HG02885 (cell line): ENCODE measurements around the gene SFXN4.

ENCODE experiments used
- ATAC-seq: cut with Tn5 transposase; IDR thresholded peaks from one replicate; pipeline ENCODE4 v1.9.1; 2021; ENCODE audit warnings: mild to moderate bottlenecking; ENCODE audit not compliant: unreplicated experiment, poor library complexity

Gene SFXN4, protein sequence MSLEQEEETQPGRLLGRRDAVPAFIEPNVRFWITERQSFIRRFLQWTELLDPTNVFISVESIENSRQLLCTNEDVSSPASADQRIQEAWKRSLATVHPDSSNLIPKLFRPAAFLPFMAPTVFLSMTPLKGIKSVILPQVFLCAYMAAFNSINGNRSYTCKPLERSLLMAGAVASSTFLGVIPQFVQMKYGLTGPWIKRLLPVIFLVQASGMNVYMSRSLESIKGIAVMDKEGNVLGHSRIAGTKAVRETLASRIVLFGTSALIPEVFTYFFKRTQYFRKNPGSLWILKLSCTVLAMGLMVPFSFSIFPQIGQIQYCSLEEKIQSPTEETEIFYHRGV

DNA sequence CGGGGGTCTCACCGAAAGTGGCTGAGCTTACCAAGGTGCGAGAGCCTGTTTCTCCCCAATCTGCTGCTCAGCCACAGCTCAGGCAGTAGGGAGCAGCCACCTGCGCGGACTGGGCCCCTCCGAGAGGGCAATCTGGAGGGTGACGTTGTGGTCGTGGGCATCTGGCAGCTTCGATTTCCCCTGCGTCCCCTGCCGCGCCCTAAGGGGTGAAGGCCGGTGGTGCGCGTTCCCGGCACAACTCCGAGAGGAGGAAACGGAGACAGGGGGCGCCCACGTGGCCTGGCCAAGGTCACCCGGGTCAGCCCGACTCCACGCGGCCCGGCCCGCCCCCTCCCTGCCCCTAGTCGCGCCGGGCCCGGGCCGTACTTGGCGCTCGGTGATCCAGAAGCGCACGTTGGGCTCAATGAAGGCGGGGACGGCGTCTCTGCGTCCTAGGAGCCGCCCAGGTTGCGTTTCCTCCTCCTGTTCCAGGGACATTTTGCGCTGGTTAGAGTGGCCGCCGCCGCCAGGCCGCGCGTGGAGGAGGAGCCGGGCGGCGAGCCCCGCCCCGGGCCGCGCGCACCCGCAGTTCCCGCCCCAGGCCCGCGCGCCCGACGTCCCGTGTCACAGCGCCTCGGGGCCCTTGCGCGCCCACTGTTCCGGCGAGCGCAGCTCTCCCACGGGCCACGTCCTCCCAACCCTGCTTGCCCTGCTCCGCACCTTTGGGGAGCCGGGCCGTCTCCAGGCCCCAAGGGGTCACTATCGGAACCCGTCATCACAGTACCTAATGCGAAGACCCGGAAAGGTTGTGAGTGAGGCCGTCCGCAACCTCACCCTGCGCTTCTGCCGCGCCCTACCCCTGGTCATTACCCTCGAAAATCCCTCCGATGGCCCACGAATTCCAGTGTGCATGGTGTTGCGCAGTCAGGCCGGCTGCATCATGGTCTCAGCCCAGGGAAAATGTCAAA is at the start of gene SFXN4:
Gene SFXN4, minus strand, starts transcription at position 544 of the 947 bp plus-strand sequence. Its CDS starts 67 bp downstream, at position 477.
- ATAC-seq, result peak; percentile 88

DNA sequence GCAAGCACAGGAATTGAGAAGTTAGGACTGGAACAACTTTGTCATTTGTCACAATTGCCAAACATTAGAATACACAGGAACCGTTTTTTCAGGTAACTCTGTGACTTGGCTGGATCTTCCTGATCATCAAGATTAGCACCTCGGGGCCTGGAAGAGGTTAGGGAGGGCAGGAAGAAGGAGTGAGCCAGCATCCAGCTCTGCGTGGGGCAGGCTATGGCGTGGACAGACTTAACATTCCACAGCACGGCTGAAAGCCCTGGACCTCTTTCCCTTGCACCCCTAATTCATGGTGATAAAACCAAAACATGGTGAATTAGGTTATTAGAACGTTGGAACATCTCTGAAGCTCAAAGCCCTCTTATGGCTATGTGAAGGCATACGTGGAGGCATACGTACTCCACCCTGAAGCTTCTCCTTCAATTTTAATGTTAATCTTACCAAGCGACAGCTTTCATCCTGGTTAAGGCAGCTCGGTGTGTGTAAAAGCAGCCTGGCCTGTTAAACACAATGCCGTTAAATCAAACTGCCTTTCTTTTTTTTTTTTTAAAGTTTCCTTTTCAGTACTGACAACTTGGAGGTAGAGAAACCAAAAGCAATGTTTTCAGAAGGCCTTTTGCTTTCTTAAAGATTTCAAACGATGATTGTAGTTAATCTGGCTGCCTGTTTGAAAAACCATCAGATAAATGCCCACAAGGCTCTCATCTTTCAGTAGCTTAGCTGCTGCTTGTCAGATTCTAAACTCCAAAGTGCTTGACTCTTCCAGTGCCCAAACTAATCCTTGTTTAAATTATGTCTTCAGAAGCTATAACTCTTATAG is 46.3 kb upstream of the SFXN4 start:
- ATAC-seq, result no peak

DNA sequence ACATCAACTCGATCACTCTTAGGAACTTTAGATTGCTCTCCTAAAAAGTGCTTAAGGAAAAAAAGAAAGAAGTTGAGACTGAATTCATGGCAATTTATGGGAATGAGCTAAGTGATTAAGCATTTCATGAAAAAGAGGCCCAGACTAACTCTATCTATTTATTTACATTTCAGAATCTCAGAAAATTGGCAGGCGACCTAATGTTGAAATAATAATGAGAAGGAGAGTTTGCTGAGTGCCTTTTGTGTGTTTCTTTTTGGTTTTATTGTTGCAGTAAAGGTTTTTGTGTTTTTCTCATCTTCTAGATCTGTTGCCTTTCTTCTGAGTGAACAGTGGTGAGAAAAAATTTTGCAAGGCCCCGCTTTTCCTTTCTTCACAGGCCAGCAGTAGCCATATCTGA is 45.7 kb upstream of the SFXN4 start:
- no peak for ATAC-seq

DNA sequence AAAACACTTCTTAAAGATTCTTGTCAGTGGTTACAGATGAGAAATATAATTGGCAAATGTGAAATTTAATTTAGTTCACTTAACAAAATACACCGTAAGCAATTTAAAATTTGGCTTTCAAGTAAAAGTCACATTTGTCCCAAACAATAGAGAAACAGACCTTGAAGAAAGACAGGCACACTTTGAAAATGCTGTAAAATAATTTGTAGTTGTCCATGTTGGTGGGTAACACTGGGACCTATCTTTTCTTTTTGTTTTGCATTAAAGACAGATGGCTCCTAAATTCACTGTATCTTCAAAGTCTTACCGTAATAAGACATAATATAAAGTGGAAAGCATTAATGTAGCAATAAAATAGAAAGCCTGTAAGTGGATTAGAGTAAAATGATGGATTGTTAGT is 45.1 kb upstream of the SFXN4 start:
- no peak for ATAC-seq

DNA sequence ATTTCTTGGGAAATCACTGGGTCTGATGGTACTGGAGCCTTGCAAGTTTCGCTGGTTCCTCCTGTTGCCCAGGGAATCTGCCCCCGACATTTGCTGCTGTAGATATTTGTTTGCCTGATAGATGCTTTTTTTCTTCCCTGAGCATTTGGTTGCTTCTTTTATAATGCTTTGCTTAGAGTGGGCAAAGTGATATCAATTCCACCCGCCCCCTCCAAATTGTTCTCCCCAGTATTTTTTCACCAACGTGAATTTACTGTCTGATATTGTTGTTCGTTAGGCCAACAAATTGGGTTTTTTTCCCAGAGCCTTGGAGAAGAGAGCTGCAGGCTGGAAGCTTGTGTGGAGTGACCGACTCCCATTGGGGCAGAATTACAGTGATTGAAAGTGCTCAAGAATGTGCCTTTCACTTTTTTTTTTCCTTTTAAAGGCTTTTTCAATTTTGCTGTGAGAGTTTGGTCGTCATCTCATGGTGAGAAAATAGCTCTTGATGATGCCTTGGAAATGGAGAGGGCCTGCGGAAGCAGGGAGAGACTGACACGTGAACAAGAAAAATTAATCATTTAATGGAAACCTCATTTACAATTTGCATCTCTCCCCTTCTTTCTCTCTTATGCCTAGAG is 44.3 kb upstream of the SFXN4 start:
- no peak for ATAC-seq

DNA sequence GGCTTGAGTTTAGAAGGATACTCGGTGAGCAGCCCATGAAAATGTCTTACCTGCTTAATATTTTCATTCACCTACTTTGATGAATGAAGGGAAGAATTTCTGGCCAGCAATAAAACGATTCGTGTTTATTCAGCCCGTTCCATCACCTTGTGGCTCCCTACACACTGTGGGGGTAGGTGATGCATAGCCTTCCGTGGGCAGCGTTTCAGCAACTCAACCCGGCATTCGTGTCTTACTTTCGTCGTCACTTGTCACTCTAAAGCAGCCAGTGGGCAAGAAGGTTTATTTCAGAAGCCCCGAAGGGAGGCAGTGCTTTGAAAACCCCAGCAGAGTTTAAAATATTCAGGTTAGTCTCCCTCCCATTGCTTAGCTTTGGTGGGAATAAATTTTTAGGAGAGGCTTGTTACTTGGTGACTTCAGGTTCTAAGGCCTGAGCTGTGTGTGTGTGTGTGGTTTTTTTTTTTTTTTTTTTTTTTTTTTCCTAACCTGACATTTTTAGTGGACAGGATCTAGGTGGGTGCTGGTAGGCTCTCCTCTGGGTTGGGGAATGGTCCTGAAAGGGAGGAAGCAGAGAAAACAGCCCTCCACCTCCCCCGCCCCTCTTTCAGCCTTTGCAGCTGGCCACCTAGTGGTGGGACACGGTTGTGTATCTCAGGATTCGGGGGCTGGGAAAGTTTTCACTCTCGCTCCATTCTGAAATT is 43.7 kb upstream of the SFXN4 start:
- no peak for ATAC-seq

DNA sequence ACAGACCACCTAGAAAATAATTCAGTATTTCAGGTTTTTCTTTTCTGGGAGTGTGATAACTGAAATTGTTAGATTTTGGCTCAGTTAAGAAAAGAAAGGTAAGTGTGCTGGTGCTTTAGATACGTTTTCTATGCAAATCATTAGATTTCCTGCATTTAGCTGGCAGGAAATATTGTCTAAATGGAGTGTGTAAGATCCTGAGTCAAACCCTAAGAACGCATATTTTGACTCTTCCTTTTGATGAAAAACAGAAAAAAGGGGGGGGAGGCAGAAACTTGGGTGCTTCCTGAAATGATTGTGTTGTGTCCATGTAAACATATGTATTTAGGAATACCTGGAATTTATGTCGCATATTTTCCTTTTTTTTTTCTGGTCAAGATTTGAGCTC is 43.0 kb upstream of the SFXN4 start:
- no peak for ATAC-seq

DNA sequence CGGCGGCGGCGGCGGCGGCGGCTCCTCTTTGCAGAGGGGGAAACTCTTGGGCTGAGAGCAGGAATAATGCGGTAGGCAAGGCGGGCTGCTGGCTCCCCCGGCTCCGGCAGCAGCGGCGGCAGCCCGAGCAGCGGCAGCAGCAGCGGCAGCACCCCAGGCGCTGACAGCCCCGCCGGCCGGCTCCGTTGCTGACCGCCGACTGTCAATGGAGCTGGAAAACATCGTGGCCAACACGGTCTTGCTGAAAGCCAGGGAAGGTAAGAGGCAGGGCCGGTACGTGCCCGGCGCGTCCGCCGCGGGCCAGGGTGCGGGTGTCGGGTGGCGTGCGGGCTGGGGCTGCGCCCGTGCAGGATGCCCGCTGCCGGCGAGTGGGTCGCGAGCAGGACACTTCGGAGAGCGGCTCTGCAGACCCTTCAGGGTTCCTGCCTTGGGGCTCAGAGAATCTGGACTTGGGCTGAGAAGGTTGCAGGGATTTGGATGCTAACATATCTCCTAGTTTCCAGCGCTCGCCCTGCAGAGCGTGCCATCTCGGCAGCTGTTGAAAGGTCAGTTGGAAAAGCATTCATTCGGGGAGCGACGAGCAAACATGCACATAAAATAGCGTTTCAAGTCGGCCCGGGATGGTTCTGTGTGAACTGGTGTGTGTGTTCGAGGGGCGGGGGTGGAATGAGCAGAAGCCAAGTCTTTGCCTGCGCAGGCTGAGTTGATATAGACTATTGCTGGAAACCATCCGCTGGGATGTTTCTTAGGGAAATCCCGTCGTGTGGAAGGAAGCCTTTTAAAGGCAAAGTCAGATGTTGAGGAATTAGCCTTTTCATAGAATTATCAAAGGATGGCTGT is 42.4 kb upstream of the SFXN4 start:
- peak; percentile 6 for ATAC-seq

DNA sequence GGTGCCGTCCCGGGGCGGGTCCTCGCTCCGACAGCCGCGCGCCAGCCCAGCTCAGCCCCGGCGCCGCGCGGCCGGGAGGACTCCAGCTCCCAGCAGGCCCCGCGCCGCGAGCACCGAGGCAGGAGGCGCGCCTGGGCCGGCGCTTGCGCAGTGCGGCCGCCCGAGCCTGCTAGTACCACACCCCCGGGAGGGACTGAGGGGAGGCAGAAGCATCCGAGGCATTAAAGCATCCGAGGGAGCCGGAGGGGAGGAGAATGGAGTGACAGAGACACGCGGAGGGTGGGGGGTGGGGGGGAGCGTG is 41.8 kb upstream of the SFXN4 start, which contains the start of gene GRK5:
Gene GRK5, plus strand, starts transcription at position 206 of the 301 bp plus-strand sequence. CDS start 347 bp downstream, outside the sequence.
- peak; percentile 83 for ATAC-seq

DNA sequence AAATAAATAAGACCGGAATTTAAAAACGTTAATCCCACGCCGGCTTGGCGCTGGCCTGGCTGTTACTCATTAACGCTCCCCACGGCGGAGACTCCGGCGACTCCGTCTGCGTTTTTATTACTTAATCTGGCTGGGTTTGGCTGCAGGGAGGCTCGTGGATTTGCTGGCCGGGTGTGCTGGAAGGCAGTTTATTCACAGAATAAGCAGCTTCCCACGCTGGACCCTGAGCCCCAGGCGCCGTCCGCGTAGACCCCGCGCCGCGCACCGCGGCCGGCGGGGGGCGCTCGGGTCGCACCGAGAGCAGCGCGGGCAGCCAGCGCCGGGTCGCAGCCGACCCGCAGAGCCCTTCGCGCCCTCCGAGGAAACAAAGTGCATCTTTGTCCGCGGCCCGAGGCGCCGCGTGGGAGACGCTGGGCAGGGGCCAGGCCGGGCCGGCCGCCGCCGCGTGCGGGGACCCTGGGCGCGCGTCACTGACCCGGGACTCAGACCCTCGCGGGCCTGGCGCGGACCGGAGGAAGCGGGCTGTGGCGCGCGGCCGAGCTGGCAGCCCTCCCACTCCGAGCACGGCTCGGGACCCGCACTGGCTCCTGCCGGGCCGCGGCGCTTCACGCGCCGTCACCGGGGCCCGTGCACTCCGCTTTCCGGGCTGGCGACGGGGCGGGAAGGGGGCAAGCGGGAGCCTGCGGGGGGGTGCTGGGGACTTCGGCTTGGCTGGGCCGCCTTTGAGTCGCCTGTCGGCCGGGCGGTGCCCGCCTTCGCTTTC is 41.3 kb upstream of the SFXN4 start:
- ATAC-seq, result peak; percentile 63

DNA sequence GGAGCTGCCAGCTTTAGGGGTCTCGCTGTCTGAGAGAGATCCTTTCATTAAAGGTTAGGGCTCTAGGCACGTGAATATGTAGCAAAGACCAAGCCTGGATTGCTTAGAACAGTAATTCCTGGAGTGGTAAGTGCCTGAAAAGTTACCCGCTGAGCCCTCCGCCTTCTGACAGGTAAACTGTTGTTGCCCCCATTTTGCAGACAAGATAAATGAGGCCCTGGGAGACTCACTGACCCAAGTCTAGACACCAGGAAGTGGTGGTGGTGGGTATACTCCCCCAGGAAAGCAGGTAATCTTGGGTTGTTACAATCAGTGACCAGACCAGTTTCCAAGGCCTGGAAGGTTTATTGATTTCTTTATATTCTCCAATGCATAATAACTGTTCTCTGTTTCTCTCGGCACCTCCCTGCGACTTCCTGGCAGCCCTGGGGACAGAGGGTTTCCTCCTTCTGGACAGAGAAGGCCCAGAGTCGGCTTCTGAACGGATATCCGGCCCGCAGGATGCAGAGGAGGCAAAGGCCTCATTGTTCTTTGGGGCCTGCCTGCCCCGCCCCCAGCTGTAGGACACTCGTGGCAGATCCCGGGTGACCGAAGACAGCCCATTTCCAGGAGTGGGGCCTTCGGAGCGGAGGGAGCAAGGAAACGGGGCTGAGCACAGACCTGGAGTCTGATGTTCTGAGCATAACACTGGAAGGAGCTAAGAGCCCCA is 40.5 kb upstream of the SFXN4 start:
- ATAC-seq, result peak; percentile 27

DNA sequence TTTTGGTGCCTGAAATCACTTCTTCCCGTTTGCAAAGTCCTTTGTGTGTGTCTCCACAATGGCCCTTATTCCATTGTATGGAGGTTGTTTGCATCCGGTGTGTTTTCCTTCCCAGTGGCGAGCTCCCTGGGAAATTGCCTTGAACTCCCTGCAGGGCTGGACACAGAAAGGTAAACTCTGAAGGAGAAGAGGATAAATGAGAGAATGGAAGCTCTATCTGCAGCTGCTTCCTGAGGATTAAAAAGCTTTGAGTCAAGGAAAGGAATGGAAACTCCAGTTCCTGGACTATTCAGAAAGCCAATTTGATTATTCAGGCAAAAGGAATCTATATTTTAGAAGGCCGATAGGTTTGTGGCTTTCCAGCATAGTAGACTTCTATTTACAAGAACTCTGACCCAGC is 37.5 kb upstream of the SFXN4 start:
- ATAC-seq, result no peak

DNA sequence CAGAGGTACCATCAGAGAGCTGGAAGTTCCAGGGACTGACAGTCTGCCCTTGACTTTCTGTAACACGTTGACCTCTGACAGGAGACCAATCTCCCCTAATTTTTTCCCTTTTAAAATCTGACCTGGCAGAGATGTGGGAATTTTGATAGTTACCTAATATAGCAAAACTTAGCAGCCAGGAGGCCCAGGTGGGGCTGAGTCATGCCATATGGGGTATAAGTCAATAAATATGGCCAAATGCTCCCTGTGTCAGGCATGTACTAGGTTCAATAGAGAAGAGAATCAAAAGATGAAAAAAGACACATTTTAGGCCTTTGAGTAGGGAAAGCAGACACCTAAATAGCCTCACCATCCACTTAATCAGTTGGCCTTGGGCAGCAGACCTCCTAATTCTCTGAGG is 35.7 kb upstream of the SFXN4 start:
- ATAC-seq, result no peak

DNA sequence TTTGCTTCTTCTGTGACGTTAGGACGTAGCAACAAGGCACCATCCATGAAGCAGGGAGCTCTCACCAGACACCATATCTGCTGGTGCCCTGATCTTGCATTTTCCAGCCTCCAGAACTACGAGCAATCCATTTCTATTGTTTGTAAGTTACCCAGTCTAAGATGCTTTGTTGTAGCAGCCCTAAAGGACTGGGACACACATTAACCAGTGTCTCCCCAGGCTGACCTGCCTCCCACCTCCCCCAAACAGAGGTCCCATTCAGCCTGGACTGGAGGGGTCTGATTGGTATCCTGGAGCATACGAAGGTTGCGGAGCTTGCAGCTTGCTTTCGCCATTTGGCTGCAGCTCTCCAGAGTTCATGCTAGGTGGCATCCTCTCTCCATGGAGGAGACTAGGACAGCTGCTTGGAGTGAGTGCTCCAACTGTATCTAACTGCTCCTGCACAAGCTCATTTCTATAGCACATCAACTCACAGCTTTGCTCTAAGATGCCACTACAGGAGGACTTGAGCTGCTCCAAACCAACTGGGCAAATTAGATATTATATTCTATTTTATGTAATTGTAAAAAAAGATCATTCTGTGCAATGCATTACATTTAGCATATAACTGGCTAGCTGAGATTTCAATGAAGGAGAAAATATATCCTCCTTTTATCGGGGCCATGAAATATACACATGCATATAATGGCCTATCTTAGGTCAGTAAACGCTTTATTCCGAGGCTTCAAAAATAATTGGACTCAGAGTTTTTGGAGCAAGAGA is 33.9 kb upstream of the SFXN4 start:
- no peak for ATAC-seq

DNA sequence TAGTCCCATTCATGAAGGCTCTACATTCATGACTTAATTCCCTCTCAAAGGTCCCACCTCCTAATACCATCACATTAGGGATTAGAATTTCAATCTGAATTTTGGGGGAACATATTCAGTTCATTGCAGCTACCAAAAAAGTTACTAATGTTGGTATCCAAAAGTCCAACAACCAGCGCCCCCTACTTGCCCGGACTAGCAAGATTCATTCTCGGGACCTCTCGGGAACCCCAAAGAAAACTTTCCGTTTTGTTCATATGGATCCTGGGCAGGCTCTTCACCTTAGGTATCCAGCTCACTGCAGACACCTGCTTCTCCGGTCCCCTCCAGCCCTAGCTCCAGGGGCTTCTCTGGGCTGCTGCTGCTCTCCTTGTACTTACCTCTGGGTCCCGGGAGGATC is 32.9 kb upstream of the SFXN4 start:
- ATAC-seq, result no peak

DNA sequence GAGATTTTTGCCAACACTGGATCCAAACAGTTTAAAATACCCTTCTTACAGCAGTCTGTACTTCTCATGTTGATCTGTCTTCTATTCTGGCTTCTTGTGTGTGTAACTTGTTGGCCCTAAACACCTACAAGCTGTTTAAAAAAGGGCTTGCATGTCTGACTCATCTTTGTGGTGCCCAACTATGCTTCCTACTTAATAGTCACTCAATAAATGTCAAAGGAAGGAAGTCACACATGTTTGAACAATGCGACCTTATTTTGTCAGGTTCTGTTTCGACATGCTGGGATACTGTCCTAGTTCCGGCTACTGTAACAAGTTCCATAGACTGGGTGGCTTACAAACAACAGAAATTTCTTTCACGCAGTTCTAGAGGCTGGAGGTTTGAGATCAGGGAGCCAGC is 32.4 kb upstream of the SFXN4 start:
- no peak for ATAC-seq

DNA sequence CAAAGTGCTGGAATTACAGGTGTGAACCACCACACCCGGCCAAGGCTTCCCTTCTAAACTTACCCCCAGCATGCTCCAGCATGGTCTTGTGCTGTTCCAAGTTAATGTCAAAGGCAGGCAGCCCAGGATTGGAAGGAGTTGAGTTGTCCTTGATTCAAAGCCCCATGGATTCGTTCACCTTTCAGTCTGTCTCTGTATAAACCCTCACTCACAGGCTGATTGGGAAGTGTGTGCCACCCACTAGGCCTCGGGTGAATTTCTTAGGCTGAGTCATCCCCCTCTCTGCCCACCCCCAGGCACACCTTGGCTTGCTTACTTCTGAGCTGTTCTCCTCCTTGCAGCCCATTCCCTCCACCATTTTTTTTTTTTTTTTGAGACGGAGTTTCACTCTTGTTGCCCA is 26.4 kb upstream of the SFXN4 start:
- no peak for ATAC-seq
